GM21737 (cell line): ENCODE measurements around the gene RASGRF1.
A peak's percentile ranks its signal among the peaks of the same experiment; 100 is the strongest.

ENCODE experiments used
- ATAC-seq: cut with Tn5 transposase; IDR thresholded peaks from one replicate; pipeline ENCODE4 v1.9.1; 2021; ENCODE audit warnings: mild to moderate bottlenecking, moderate library complexity; ENCODE audit not compliant: unreplicated experiment

The RASGRF1 gene

GRCh38 chr15:78960308-78960707 is 130.3 kb downstream of the RASGRF1 start:
- no peak for ATAC-seq

DNA sequence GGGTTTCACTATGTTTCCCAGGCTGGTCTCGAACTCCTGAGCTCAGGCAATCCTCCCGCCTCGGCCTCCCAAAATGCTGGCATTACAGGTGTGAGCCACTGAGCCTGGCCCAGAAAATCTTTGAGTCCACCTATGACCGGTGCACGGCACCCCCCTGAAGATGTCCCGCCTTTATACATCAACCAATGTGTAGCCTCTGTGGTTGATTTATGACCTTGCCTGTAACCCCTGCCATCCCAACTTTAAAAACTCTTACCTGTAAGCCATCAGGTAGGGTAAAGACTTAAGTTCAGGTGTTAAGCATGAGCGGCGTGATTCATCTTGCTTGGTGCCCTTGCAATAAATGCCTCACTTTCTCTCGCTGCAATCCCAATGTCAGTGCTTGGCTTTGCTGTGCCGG is 131.2 kb downstream of the RASGRF1 start:
- no peak for ATAC-seq

GRCh38 chr15:78957416-78958093 is 133.0 kb downstream of the RASGRF1 start:
- no peak for ATAC-seq

GRCh38 chr15:78956937-78957336 is 133.6 kb downstream of the RASGRF1 start:
- no peak for ATAC-seq

- no peak for ATAC-seq
Observed at GRCh38 chr15:78955355-78955754, 135.2 kb downstream of the RASGRF1 start.

- ATAC-seq: no peak
Observed at GRCh38 chr15:78951841-78952238, 138.7 kb downstream of the RASGRF1 start.

DNA sequence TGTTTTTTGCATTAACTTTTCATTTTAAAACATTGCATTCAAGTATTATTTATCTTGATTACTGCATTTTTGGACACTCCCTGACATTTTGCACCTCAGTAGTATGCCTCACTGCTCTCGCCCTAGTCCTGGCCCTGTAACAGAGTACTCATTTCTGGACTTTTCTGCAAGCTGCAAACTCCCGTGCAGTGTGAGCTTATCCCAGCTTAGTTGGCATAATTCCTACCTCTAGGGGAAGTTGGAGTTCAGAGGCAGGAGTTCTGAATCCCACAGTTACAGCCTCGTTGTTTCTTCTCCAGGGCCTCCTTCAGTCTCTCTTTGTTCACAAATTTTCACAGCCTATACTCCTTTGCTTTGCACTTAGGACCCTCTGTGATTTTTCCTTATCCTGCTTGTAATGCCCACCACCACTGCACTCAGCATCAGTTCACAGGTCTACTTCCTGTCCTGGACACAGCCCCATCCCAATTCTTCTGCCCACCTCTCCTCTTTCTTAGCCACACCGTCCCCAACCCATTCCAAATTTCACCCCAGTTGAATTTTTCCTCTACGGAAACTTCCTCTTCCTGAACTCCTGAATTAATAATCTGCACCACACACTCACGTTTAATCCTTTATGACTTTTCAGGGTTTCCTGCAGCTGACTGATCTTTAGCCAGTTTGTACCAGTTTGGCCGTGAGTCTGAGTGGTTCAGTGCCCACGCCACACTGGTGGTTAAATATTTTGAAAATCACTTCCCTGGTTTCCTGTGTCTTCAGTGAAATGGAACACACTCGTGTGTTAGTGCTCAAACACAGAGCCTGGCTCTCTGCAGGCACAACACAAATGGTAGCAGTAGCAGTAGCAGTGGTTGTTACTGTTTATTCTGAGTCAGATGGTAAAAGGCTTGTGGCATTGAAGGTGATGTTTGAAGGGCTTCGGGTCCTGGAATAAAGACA is 139.4 kb downstream of the RASGRF1 start:
- ATAC-seq: no peak

GRCh38 chr15:78950343-78950742 is 140.2 kb downstream of the RASGRF1 start:
- ATAC-seq: no peak

DNA sequence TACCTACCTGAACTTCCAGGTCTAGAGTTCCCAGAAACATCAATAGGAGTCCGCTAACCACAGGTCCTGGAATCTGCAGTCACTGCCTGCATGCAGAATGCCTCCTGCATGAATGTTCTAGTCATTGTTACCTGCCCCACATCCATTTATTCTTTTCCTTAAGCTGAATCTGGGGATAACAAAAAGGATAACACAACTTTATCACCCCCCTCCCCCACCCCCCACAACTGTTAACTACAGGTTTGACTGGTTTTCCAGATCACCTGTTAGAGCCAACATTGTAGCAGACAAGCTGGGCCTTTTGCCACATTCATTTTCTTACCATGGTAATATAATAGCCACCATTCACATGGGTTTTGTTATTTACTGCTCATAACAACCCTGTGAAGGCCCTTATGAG is 141.1 kb downstream of the RASGRF1 start:
- no peak for ATAC-seq

DNA sequence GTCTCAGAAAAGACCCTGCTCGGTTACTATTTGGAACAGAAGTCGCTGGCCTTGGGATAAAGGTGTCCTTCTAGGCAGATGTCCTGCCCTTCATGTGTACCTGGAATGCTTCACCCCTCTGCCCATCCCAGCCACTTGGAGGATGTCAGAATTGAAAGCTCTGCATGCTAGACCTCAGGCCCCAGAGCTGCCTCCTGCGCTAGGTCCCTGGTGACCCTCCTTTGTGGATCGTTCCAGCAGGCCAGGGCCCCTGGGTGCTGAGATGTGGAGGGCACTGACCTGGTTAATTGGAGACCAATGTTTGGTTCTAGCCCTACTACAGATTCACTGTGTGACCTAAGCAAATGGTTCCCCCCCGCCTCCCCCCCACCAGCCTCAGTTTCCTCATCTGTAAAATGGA is 143.1 kb downstream of the RASGRF1 start:
- no peak for ATAC-seq

GRCh38 chr15:78946493-78946892 is 144.1 kb downstream of the RASGRF1 start:
- no peak for ATAC-seq

DNA sequence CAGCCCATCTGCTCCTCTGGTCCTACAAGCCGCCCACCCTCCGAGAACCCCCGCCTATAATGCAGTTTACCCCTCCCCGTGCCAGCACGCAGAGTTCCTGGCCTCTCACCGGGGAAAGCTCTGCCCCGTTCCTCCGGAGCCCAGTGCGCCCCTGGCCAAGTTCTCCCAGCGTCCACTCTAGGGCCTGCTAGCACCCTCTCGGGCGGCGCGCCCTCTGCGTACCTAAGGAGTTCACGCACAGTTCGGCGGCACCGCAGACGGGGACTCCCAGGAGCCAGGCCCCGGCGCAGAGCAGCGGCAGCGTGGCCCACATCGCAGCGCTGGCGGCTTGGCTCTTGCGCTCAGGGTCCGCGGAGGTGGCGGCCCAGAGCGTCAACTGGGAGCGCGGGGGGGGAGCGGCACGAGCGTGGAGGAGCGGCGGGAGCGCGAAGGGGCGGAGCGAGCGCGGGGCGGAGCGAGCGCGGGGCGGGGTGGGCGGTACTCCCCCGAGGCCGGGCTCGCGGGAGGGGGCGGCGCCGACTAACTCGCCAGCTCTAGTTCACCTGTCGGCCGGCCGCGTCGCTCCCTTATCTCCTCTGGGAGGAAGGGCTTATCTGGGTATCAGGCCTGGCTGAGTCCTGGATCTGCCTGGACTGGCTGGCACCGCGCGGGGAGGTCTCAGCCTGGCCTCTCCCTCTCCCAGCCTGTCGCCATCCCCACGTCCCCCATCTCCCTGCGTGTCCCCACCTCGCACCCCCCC is 145.7 kb downstream of the RASGRF1 start, which contains the start of gene CTSH:
TSS of gene CTSH (minus strand) at position 378 of the 739 bp plus-strand sequence. CDS start at position 313, 65 bp downstream.
- ATAC-seq: peak; percentile 64

DNA sequence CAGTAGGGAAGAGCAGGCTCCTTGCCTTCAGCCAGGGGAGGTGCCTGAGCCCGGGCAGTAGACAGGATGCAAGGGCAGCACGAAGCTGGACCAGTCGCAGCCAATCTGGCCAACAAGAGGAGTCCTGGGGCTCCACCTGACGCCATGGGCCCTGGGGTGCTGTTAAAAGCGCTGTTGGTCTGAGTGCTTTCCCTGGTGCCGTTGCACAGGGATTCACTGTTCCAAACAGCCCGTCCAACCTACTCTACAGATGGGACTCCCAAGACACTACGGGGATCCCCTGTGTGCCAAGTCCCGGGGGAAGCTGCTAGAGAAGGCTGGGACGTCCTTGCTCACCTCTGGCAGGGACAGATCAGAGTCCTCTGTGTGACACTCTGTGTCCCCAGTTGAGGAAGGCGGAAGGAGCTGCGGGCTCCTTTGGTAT is 146.4 kb downstream of the RASGRF1 start:
- peak; percentile 18 for ATAC-seq

DNA sequence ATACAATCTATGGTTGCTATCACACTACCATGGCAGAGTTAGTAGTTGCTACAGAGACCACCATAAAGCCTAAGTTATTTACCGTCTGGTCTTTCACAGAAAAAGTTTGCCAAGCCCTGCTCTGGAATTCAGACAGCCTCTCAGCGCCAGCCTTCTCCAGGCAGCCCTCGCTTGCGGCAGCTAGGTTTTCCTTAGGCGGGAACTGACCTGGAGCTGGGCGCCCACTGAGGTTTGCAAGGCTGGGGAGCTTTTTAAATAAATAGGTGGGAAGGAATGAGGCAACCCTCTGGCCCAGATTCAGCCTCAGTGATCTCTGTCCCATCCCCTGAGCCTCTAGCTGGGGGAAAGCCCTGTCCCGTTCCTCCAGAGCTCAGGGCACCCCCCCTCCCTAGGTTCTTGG is 146.9 kb downstream of the RASGRF1 start:
- ATAC-seq: no peak

DNA sequence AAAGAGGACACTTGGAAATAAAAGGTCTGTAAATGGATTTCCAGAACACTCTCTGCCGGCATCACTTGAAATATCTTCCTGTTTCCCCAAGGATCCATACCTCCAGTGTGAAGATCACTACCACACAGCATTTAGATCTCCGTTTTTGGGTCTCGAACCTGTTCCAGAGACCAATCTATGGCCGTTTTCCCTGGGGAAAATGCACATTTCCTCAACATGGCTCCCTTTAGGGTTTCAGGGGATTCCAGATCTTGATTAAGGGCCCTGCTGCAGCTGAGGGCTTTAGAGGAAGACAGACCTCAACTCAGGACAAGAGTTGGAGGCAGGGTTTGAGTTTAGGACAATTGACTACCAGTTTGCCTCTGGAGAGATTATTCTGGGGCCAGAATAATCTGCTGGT is 147.8 kb downstream of the RASGRF1 start:
- ATAC-seq: no peak

DNA sequence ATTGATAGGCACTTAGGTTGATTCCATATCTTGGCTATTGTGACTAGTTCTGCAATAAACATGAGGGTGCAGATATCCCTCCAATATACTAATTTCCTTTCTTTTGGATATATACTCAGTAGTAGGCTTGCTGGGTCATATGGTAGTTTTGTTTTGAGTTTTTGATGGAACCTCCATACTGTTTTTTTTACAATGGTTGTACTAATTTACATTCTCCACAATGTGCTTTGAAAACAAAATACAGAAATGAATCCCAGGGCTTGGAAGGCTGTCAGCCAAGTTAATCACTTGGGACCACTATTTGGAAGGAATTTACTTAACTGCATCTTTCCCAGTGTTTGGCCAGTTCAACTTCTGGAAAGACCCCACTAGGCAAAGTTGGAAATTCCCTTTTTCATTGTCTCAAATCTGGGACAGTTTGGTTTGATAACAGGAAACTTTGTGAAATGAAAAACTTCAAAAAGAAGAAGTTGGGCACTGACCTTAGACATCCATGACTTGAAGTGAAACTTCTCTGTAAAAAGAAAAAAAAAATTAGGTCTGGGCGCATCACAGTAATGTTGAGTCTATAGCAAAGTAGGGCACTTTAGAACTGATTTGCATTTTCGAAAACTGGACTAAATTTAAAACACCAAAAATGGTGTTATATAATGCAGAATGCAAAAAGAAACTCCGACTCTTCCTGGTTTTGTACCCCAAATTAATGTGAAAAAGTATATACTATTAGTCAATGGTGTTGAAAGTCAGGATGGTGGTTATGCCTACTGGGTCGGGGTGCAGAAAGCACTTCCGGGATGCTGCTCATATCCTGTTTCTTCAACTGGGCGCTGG is 151.7 kb downstream of the RASGRF1 start:
- peak; percentile 58 for ATAC-seq

- ATAC-seq: no peak
Observed at GRCh38 chr15:78937132-78937739, 153.3 kb downstream of the RASGRF1 start.

DNA sequence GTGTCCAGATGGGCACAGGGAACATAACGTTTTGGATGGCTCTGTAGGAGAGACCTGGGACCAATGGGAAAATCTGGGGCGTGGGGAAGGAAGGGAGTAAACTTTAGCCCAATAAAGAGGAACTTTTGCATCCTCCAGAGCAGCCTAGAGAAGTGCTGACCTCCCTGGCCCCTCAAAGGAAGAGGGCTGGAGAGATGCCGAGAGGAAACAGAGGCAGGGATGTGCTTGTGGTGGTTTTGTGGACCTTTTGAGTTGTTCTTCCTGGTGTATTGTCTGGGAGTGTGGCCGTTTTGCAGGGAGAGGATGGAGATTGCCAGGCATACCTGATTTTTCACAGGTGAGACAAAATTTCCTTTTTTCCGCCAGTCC is 155.9 kb downstream of the RASGRF1 start:
- no peak for ATAC-seq

GRCh38 chr15:78933823-78934654 is 156.5 kb downstream of the RASGRF1 start:
- no peak for ATAC-seq
